Left ventricle myocardium inferior (tissue), 1 donor: Measurements from ENCODE around the gene FAM89B. TPM values are rescaled to one million over a fixed set of nuclear protein-coding genes. Genes with fewer than 3 reads are reported as not detected.

ENCODE experiments used
- DNase-seq: peaks from one replicate; pipeline ENCODE4 v3.0.0-alpha.2; 2020
- H3K27ac ChIP-seq: fragments of 200-600 bp; replicated peaks from 2 replicates; pipeline ENCODE4 v1.8.0; 2021
- H3K27me3 ChIP-seq: fragments of 200-600 bp; 2 replicates; pipeline ENCODE4 v1.8.0; 2021; ENCODE audit warnings: low read depth
- H3K36me3 ChIP-seq: fragments of 200-600 bp; 2 replicates; pipeline ENCODE4 v1.8.0; 2021
- H3K4me1 ChIP-seq: fragments of 200-600 bp; 2 replicates; pipeline ENCODE4 v1.8.0; 2021
- H3K4me3 ChIP-seq: fragments of 200-600 bp; 2 replicates; pipeline ENCODE4 v1.8.0; 2021; ENCODE audit warnings: mild to moderate bottlenecking, moderate library complexity
- H3K9me3 ChIP-seq: fragments of 200-600 bp; replicated peaks from 2 replicates; pipeline ENCODE4 v1.8.0; 2021
- CTCF ChIP-seq: fragments of 200-600 bp; IDR thresholded peaks from 2 replicates; pipeline ENCODE4 v1.8.0; 2021; ENCODE audit warnings: antibody characterized with exemption, mild to moderate bottlenecking, borderline replicate concordance
- intact Hi-C: fragments of 100-400 bp; cut with micrococcal nuclease; formaldehyde crosslinking; loops from one replicate; pipeline ENCODE4 v1.11.0; 2022
- total RNA-seq: library from RNA; stranded (reverse); fragmentation: NEBNext Ultra II Directional; extraction: Animal tissue kit (Norgen Biotek cat#: 25700); gene quantifications from one replicate; pipeline ENCODE4 v1.2.1, GENCODE V29; 2021
- donor health status: DM: no; HTN: yes; CAD: no; lungs with severe emphysema.

The FAM89B gene
- total RNA-seq, 1 donor from 2014 or later = 40.9 TPM

DNA sequence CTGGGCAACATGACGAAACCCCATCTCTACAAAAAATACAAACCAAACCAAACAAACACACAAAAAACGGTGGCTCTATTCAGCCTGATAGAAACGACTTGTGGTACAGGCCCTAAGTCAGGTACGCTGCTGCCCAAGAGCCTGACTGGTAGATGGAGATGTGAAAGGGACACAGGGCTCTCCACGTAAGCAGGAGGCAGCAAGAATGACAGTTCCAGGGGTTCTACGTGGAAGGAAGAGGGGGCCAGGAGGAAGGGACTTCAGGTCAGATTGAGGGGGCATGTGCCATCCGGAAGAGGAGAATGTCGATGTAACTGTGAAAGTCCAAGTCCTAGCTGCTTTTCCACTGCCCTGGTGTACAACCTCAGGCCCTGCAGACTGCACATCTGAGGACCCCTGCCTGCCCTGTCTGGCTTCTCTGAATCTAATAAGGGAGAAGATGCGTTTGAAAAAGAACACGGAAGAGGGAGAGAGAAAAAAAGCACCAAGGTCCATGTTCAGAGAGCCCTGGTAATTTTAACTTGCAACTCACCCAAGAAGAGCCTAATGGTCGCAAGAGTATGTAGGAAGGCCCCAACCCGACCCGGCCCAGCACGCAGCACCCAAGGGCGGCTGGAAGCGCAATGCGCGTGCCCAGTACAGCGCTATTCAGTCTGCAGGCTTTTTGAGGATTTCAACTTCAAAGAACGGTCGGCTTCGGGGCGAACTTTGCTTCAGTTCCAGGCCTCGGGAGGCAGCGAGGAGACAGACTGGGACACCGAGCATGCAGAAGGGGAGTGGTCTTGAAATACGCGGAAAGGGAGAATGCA lies 3.0 kb upstream of the FAM89B start:
- intact Hi-C loops = no loop called here
- Histone ChIP-seq H3K9me3 (no peaks in the 10 kb centered on the region), H3K4me3 (peak overlapping the region; percentile 86), H3K4me1 (peaks cover 63% of the 10 kb centered on the region), H3K27ac (peak overlapping the region; percentile 99), H3K27me3 (no peaks in the 10 kb centered on the region), H3K36me3 (peaks cover 11% of the 10 kb centered on the region)
- TF ChIP-seq CTCF = no peak
- DNase-seq = no peak

GRCh38 chr11:65569973-65570918 lies 2.1 kb upstream of the FAM89B start, which contains the start of gene ZNRD2:
Gene ZNRD2 (plus strand): TSS chr11:65570477. CDS start chr11:65570492, 15 bp downstream.
- peak; percentile 98 for DNase-seq
- peaks cover 11% of the 10 kb centered on the region for H3K36me3 ChIP-seq
- TF ChIP-seq CTCF = peak; percentile 60
- peak within 1 kb of the TSS; percentile 99 for H3K27ac ChIP-seq
- intact Hi-C loops = no loop called here
- no peaks in the 10 kb centered on the region for H3K9me3 ChIP-seq
- peaks cover 72% of the 10 kb centered on the region for H3K4me1 ChIP-seq
- H3K27me3 ChIP-seq = no peaks in the 10 kb centered on the region
- H3K4me3 ChIP-seq = peak within 1 kb of the TSS; percentile 86

- no peak for DNase-seq
- TF ChIP-seq CTCF = no peak
- peaks cover 11% of the 10 kb centered on the region for H3K36me3 ChIP-seq
- H3K27ac ChIP-seq = peak overlapping the region; percentile 97
- intact Hi-C loops = no loop called here
- peaks cover 81% of the 10 kb centered on the region for H3K4me1 ChIP-seq
- peak overlapping the region; percentile 86 for H3K4me3 ChIP-seq
- no peaks in the 10 kb centered on the region for H3K27me3 ChIP-seq
- H3K9me3 ChIP-seq = no peaks in the 10 kb centered on the region
These were observed 918 bp upstream of the FAM89B start for GRCh38 chr11:65571420-65571819.

GRCh38 chr11:65571940-65572339 lies 398 bp upstream of the FAM89B start:
- H3K27ac ChIP-seq = peak overlapping the region; percentile 97
- no peaks in the 10 kb centered on the region for H3K27me3 ChIP-seq
- peaks cover 11% of the 10 kb centered on the region for H3K36me3 ChIP-seq
- intact Hi-C loops = no loop called here
- peaks cover 86% of the 10 kb centered on the region for H3K4me1 ChIP-seq
- DNase-seq = no peak
- TF ChIP-seq CTCF = peak; percentile 23
- H3K9me3 ChIP-seq = no peaks in the 10 kb centered on the region
- peak overlapping the region; percentile 86 for H3K4me3 ChIP-seq

- intact Hi-C loops = no loop called here
- H3K4me3 ChIP-seq = peak overlapping the region; percentile 86
- no peak for TF ChIP-seq CTCF
- no peaks in the 10 kb centered on the region for H3K9me3 ChIP-seq
- H3K27ac ChIP-seq = peak overlapping the region; percentile 97
- peaks cover 11% of the 10 kb centered on the region for H3K36me3 ChIP-seq
- no peak for DNase-seq
- H3K4me1 ChIP-seq = peaks cover 91% of the 10 kb centered on the region
- no peaks in the 10 kb centered on the region for H3K27me3 ChIP-seq
These were observed 1.2 kb downstream of the FAM89B start for GRCh38 chr11:65573391-65574079.
